NB4 (cell line): ENCODE measurements around the gene ADAMTS7.
"Not testable (repeated sequence)": the region's sequence is repeated elsewhere in the genome, so short reads cannot be mapped to it uniquely, and the experiment has no call there.

Source experiments
- DNase-seq: peaks from one replicate; pipeline ENCODE4 v3.0.0; 2010; ENCODE audit warnings: low read depth
- H3K4me3 ChIP-seq: one replicate; pipeline ENCODE4 v1.5.1; 2011; ENCODE audit warnings: mild to moderate bottlenecking, low read depth, low read length, moderate library complexity
- CTCF ChIP-seq: IDR thresholded peaks from one replicate; pipeline ENCODE4 v1.5.1; 2012; ENCODE audit warnings: low read depth, low read length
- MAX ChIP-seq: IDR thresholded peaks from 2 replicates; pipeline ENCODE4 v1.6.1; 2011; ENCODE audit warnings: low read depth, low read length
- MYC ChIP-seq: IDR thresholded peaks from 2 replicates; pipeline ENCODE4 v1.6.1; 2011; ENCODE audit warnings: low read depth, low read length
- POLR2A ChIP-seq: IDR thresholded peaks from 2 replicates; pipeline ENCODE4 v1.6.1; 2011; ENCODE audit warnings: mild to moderate bottlenecking; ENCODE audit not compliant: insufficient read length; ENCODE audit errors: extremely low read depth

Gene ADAMTS7

GRCh38 chr15:78732634-78733033, 78.6 kb downstream of the ADAMTS7 start:
- TF ChIP-seq CTCF (no peak), MAX (no peak), MYC (no peak), POLR2A (no peak)
- no peak overlapping the region for H3K4me3 ChIP-seq
- no peak for DNase-seq

GRCh38 chr15:78730955-78731354, 80.3 kb downstream of the ADAMTS7 start:
- no peak overlapping the region for H3K4me3 ChIP-seq
- no peak for DNase-seq
- TF ChIP-seq MAX, result no peak
- no peak for TF ChIP-seq MYC
- no peak for TF ChIP-seq POLR2A
- TF ChIP-seq CTCF, result no peak

GRCh38 chr15:78728427-78728826, 82.8 kb downstream of the ADAMTS7 start:
- DNase-seq, H3K4me3 ChIP-seq: not testable (repeated sequence)

GRCh38 chr15:78727561-78727960, 83.7 kb downstream of the ADAMTS7 start:
- no peak overlapping the region for H3K4me3 ChIP-seq
- TF ChIP-seq MAX (no peak), MYC (no peak), POLR2A (no peak), CTCF (no peak)
- DNase-seq, result no peak

GRCh38 chr15:78726870-78727551, 84.3 kb downstream of the ADAMTS7 start:
- H3K4me3 ChIP-seq, result no peak overlapping the region
- TF ChIP-seq MYC (no peak), POLR2A (no peak)
- DNase-seq, result peak; percentile 62

- peak; percentile 57 for DNase-seq
- H3K4me3 ChIP-seq, result peak overlapping the region; percentile 34
These were observed 91.3 kb downstream of the ADAMTS7 start for GRCh38 chr15:78719819-78720450.

GRCh38 chr15:78718837-78719236, 92.4 kb downstream of the ADAMTS7 start:
- no peak for DNase-seq
- H3K4me3 ChIP-seq, result no peak overlapping the region
- TF ChIP-seq POLR2A, result no peak
- no peak for TF ChIP-seq MYC
- no peak for TF ChIP-seq CTCF
- no peak for TF ChIP-seq MAX
